Measurements from ENCODE around the gene ZFYVE16.

- TF ChIP-seq GATA2 (IDR thresholded peaks at IDR 0.05; ENCODE audit: low read depth, low read length) (no peak), GATA3 (IDR thresholded peaks at IDR 0.05; ENCODE audit: low read depth, low read length) (no peak)
These were observed 20.6 kb upstream of the ZFYVE16 start for GRCh38 chr5:80387063-80387768.
